ENCODE data around the gene LAD1.

LAD1 gene

DNA sequence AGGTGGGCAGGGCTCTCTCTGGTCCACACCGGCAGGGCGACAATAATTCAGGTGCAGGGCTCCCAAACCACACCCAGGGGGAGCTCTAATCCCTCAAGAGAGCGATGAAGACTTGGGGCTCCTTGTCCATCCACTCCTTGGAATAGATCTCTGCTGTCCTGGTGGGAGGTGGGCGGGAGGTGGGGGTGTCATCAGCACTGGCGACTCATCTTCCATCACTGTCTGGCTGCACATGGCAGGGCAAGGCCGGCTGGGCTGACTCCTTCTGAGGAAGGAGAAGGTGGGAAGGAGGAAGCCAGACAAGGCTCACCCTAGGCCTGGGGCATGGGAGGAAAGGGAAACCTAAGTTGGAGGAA, 50.9 kb downstream of the LAD1 start:
- DNase-seq (ENCODE audit: low read depth in 3 of 3) = peak in 2 of 3 donors; percentile 6 to 13

DNA sequence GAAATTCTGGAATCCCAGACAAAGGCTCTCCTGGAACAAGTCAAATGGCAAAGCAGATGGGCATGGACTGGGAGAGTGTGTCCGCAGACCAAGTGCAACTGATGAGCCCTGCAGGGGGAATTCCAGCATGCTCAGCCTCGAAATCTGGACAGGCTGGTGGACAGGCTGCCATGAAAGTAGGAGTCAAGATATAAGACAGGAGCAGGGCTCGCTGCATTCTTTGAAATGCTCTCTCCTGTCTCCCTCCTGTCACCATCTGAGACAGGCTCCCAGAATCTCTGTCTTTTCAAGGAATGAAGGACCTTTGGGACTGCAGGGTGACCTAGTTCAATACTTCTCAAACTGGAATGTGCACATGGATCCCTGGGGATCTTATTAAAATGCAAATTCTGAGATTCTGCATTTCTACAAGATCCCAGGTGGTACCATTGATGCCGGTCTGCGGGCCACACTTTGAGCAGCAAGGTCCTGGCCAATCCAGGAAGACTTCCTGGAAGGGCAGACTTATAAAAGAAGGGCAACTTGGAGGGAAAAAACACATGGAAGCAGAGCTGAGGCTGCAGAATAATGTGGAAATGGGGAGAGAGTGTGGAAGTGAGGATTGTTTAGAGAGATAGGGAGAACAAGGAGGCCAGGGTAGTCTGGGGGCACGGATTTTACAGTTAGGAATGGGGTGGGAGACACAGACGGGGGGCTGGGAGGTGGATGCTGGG, 51.5 kb downstream of the LAD1 start:
- no peak for DNase-seq (ENCODE audit: low read depth in 3 of 3)

DNA sequence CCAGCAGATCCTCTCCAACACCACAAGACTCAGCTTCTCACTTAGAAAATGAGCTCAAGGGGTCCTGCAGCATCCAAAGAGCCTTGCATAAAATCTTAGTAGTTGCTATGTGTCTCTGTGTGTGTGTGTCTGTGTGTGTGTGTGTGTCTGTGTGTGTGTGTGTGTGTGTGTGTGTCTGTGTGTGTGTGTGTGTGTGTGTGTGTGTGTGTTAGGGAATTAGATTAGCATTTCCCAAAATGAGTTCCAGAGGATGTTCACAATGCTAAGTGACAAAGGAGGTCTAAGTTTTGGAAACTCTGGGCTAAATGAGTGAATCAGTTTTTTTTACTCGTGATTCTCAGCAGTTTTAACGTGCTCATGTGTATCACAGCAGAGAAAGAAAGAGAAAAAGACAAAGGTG, 52.1 kb downstream of the LAD1 start:
- DNase-seq (ENCODE audit: low read depth in 3 of 3) = no peak

DNA sequence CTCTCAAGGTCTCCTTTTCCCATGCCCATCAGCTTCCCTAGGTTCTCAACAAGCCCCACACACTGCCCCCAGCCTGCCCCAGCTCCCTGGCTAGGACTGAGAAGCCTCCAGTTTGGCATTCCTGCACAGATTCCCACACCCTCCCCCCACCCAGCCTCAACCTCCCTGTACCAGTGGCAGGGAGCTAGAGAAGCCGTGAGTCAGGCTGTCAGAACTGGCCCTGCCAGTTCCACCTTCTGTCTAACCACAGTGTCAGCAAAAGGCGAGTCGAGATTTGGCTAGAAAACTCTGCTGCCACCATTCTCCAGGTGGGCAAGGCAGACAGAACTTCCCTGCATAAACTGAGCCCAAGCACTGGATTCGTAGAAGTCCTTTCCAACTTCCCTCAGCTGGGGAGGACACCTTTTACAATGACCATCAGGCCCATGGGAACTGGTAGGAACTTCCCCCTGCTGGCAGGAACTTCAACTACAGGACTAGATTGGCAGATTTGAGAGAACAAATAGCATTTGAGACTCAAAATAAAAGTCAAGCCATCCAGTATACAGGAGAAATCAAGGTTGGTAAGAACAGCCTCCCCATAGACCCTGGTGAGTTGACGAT, 52.7 kb downstream of the LAD1 start:
- DNase-seq (ENCODE audit: low read depth in 3 of 3) = no peak

DNA sequence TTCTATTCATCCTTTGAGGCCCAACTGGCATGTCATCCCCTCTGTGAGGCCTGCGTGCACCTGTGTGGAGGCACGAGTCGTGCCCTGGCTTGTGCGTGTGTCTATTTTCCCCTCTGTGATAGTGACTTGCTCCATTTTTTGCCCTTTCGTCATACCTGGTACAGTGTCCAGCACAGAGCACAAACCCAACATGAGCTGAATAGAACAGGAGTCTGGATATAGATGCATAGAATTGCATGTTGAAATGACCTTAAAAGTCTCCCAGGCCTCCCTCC, 54.1 kb downstream of the LAD1 start:
- no peak for DNase-seq (ENCODE audit: low read depth in 3 of 3)

DNA sequence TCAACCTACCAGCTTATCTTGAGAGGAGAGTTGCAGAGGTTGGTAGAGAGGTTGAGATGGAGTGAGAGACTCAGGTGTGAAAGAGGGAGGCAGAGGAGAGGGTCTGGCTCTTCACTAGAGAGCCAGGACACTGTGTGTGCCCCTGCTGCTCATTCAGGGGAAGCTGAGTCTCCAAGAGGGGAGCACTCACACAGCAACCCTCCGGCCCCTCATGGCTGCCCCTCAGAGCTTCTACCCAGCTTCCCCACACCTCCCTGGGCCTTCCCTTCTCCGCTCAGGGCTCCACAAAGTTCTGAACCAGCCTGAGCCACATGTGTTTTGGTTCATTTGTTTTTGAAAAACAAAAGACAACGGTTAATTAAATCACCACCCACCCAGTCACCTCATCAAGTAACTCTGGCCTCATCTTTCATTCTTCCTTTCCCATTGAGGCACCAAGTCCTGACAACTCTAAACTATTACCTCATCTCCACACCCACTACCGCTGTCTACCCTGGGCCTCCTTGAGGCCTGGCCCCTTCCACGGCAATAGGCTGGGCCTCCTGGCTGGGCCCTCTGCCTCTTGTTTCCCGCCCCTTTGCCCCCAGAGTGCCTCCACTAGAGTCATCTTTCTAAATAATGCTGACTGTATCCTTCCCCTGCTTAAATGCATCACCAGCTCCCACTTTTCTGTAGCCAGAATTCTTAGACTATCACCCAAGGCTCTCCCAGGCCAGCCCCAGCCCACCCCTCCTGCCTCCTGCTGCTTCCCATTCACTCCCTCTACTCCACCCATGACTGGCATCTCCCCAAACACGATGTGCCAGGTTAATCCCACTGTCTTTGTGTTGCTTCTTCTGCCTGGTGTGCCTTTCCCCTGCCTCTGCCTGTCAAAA, 54.7 kb downstream of the LAD1 start:
- no peak for DNase-seq (ENCODE audit: low read depth in 3 of 3)

DNA sequence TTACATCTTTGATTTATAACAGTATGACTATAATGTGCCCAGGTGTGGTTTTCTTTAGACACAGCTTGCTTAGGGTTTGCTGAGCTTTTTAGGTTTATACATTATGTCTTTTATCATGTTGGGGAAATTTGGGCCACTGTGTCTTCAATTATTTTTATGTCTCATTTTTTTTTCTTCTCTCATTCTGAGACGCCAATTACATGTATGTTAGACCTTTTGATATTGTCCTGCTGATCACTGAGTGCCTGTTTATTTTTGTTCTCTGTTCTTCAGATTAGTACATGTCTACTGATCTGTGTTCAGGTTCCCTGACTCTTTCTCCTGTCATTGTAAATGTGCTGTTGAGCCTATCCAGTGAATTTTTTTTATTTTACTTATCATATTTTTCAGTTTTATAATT, 57.7 kb downstream of the LAD1 start:
- DNase-seq (ENCODE audit: low read depth in 3 of 3) = no peak

DNA sequence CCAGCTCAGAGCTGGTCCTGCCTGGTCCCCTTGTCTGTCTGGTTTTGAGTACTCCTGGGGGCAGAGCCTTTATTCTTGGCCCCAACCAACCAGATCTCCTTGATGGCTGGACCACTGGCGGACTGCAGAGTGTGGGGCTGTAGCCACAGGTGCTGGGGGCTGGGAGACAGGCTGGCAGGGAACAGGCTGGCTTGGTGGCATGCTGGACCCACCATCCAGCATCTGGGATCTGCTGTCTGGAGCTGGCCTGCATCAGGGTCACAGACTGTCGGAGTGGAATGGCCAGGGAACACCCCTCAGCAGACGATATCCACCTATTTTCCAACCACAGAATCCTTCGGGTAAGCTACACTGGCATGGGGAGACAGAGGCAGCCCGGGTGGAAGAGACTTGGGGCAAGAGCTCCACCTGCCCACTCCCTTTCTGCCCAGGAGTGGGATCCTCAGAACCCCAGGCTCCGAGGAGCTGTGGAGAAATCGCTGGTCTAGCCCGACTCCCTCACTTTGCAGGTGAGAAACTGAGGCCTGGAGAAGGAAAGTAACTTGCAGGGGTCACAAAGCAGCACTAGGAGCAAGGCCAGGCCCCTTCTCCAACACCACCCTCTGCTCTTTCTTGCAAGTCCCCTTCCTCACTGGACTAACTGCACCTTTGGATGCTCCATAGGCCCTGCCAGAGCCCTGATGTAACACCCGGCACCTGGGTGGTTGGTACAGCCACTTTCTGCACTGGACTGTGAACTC, 62.2 kb downstream of the LAD1 start:
- no peak for DNase-seq (ENCODE audit: low read depth in 3 of 3)

DNA sequence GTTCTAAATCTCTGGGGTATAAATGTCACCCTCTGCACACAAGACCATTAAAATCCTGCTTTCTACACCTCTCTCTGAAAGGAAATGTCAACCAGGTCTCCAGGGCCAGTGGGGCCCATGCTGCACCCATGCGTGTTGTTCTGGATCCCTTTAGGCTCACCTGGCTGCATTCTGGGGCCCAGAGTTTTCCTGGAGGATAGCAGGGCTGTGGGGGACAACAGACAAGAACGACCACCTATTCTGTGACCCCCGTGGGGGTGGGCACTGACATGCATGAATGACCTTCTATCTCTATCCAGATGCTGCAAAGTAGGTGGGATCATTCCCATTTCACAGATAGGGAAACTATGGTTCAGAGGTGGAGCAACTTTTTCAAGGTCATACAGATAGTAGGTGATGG, 63.2 kb downstream of the LAD1 start:
- DNase-seq (ENCODE audit: low read depth in 3 of 3) = no peak

DNA sequence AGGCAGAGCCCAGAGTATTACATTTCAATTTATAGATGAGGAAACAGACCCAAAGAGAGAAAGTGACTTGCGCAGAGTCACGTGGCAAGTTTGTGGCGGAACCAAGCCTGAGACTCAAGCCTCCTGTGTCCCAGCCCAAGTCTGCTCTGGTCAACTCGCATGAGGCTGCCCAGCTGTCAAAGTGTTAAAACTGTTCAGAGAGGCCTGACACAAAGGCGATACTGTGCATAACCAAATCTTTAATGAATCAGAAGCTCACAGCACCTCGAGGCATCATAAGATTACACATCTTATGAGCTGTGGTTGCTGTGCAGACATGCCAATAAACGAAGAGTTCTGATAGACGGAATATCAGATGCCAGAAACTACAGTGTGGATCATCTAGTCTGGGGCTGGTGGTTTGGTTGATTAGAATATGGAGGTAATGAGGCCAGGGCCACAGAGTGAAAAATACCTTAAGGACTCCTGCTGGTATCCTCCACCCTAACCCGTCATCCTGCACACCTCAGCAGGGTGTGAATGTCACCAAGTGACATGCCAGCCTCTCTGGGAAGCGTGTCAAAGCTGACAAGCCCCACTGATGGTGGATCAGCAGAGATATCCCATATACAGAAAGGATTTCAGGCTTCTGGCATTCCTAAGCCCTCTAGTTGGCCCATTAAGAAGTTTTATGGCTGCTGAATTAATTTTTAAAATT, 63.8 kb downstream of the LAD1 start:
- no peak for DNase-seq (ENCODE audit: low read depth in 3 of 3)

DNA sequence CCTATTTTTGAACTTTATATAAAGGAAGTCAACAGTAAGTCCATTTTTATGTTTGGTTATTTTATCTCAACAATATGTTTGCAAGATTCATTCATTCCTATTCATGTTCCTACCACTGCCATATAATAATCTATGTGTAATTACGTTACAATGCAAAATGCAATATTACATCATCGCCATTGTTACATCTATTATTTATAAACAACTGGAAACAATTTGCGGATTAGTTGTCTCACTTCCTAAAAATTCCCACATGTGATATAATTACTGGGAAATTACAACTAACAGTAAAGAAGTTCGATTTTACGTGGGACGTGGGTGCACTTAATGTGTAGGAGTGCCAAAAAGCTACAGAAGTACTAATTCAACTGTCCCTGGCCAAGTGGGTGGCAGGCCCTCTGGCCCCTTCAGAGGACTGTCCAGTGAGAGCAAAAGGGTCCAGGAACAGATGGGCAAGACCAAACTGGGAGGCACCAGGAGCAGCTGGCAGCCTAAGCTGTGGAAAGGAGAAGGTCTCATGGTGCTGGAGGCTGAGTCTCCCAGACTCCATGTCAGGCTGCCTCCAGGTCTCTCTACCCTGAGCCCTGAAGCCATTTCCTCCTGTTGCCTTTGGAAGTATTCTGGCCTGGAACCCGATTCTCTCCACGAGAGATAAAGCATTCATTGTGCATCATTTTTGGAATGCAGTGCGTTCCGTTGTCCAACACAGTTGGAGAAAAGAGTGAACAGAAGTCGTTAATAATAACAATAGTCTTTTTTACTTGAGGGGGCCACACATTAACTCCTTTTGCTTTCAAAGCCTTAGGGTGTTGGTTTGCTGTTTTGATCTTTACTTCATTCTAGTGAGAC, 64.6 kb downstream of the LAD1 start:
- DNase-seq (ENCODE audit: low read depth in 3 of 3) = no peak

DNA sequence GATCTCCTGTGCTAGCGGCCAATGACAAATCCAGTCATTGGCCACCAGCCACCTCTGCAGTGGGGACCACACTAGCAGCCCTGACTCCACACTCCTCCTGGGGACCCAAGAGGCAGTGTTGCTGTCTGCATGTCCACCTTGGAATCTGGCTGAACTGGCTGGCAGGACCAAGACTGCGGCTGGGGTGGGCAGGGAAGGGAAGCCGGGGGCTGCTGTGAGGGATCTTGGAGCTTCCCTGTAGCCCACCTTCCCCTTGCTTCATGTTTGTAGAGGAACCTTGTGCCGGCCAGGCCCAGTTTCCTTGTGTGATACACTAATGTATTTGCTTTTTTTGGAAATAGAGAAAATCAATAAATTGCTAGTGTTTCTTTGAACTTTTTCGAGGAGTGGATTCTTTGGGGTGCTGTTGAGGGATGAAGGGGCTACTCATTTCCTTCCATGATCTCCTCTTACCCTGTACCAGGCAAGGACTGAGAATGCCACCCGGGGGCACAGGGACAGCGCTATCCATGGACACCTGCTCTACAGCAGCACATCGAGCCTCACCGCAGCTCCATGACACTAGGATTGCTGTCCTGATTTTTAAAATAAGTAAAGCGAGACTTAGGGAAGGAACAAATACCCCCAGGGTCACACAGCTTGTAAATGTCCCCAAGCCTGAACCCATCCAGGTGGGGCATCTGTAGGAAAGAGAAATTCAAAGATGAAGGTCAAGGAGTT, 66.3 kb downstream of the LAD1 start:
- DNase-seq (ENCODE audit: low read depth in 3 of 3) = no peak

DNA sequence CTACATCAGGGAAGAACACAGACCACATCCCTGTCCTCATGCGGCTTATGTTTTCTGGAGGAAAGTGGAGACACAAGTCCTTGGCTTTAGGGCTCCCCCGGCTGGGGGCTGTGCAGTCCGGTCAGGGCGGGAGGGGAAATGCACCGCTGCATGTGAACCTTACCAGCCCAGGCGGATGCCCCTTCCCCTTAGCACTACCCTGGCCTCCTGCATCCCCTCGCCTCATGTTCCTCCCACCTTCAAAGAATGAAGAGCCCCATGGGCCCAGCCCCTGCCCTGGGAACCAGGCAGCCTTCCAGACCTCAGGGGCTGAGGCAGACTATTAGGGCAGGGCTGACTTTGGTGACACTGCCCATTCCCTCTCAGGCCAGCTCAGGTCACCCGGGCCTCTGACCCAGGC, 67.1 kb downstream of the LAD1 start:
- DNase-seq (ENCODE audit: low read depth in 3 of 3) = no peak

DNA sequence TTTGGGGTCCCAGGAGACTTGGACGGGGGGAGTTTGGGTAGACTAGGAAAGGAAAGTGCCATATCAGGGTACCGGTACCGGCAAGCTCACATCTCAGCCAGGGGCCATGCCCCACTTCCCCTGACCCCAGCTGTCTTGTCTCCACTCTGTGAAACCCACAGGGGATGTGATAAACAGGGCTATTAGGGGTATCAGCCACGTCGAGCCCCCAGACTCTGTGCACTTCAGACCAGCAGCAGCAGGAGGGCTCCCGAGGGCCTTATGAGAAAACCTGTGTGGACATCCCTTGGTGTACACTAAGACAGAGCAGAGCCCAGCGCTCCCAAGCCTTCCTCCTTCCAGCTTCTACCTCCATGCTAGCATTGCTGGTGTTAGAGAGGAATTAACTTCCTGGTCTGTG, 68.0 kb downstream of the LAD1 start:
- no peak for DNase-seq (ENCODE audit: low read depth in 3 of 3)

All from stimulated activated CD4-positive, alpha-beta T cell treated with anti-CD3 and anti-CD28 coated beads, TNF-alpha, amount 100 ng/mL, for 48 hours (primary cell).